GM23338 (cell line): ENCODE results near the gene TEX13B.

ENCODE experiments used
- CTCF ChIP-seq, 2 experiments: fragments of 200-600 bp in 1 of 2; sonication (generic) in 1 of 2; conservative IDR thresholded peaks; 2 replicates each; pipeline versions ENCODE4 v1.5.1 to v1.6.1; 2016 to 2017; ENCODE audit warnings: antibody characterized with exemption in 2 of 2, low read depth in 2 of 2, mild to moderate bottlenecking in 2 of 2, moderate library complexity in 1 of 2
- ETS1 ChIP-seq: IDR thresholded peaks from 2 replicates; pipeline ENCODE4 v1.6.1; 2016; ENCODE audit warnings: antibody characterized with exemption
- EZH2 ChIP-seq: fragments of 200-600 bp; sonication (generic); IDR thresholded peaks from one replicate; pipeline ENCODE4 v1.8.0; 2017; ENCODE audit warnings: antibody characterized with exemption, mild to moderate bottlenecking, low read depth; ENCODE audit not compliant: unreplicated experiment
- EZH2phosphoT487 ChIP-seq: fragments of 200-600 bp; sonication (generic); IDR thresholded peaks from one replicate; pipeline ENCODE4 v1.8.1; 2018; ENCODE audit warnings: antibody characterized with exemption; ENCODE audit not compliant: unreplicated experiment
- REST ChIP-seq: IDR thresholded peaks from one replicate; pipeline ENCODE4 v1.6.1; 2018; ENCODE audit warnings: antibody characterized with exemption; ENCODE audit not compliant: unreplicated experiment
- ZNF331 ChIP-seq: fragments of 250-450 bp; sonication (Bioruptor Pico); IDR thresholded peaks from 2 replicates; pipeline ENCODE4 v1.5.0; 2020; ENCODE audit warnings: low read depth, mild to moderate bottlenecking, moderate library complexity

- TF ChIP-seq CTCF (conservative IDR thresholded peaks at IDR 0.05; ENCODE audit: low read depth in 2 of 2) (no peak), ETS1 (no peak), EZH2 (no peak), ZNF331 (CRISPR knock-in tag) (no peak), REST (no peak), EZH2phosphoT487 (no peak)
Observed at GRCh38 chrX:107985033-107985432, 2.9 kb upstream of the TEX13B start.
